HEK293 (cell line): ENCODE measurements around the gene MMD.

ENCODE experiments used
- CTCF ChIA-PET: fragments of 350-600 bp; formaldehyde crosslinking; extraction: SDS; loops from one replicate; lab custom pipeline; 2021; ENCODE audit warnings: antibody characterized with exemption; lab: Yijun Ruan, JAX
- POLR2A ChIA-PET: fragments of 300-600 bp; formaldehyde crosslinking; extraction: SDS; loops from one replicate; lab custom pipeline; 2020; ENCODE audit warnings: antibody characterized with exemption, inconsistent platforms; lab: Yijun Ruan, JAX
- H3K27ac ChIP-seq: fragments of 200-500 bp; sonication (Bioruptor generic); 2 replicates; pipeline ENCODE4 v1.5.1; 2014; ENCODE audit warnings: low read depth, low read length, control low read depth, inconsistent platforms; ENCODE audit errors: extremely low read depth
- H3K36me3 ChIP-seq, 2 experiments: fragments of 200-500 bp in 1 of 2; sonication (Bioruptor generic) in 1 of 2; 1 replicate in 1 of 2; 2 replicates in 1 of 2; pipeline ENCODE4 v1.5.1; 2014 to 2017; ENCODE audit warnings: inconsistent platforms in 2 of 2, low read length in 2 of 2; ENCODE audit not compliant: control insufficient read depth in 2 of 2, insufficient read depth in 1 of 2
- H3K4me1 ChIP-seq: fragments of 200-500 bp; sonication (Bioruptor generic); 2 replicates; pipeline ENCODE4 v1.5.1; 2014; ENCODE audit warnings: mild to moderate bottlenecking, low read length, inconsistent platforms; ENCODE audit not compliant: control insufficient read depth, insufficient read depth
- H3K4me3 ChIP-seq: 2 replicates; pipeline ENCODE4 v1.5.1; 2011; ENCODE audit warnings: low read depth, mild to moderate bottlenecking, control low read depth, low read length, moderate library complexity
- H3K9me3 ChIP-seq: fragments of 200-500 bp; sonication (Bioruptor generic); 2 replicates; pipeline ENCODE4 v1.5.1; 2014; ENCODE audit warnings: low read depth, low read length, inconsistent platforms; ENCODE audit not compliant: control insufficient read depth, insufficient read depth
- EGR2 ChIP-seq: fragments of 450-650 bp; formaldehyde crosslinking; IDR thresholded peaks from 2 replicates; pipeline ENCODE4 v1.5.1; 2016; ENCODE audit warnings: low read depth, missing biosample characterization, missing genetic modification characterization
- FEZF1 ChIP-seq: fragments of 450-650 bp; formaldehyde crosslinking; IDR thresholded peaks from 2 replicates; pipeline ENCODE4 v1.5.1; 2016; ENCODE audit warnings: missing biosample characterization, missing genetic modification characterization
- KLF1 ChIP-seq: fragments of 450-650 bp; formaldehyde crosslinking; IDR thresholded peaks from 2 replicates; pipeline ENCODE4 v1.5.1; 2016; ENCODE audit warnings: missing biosample characterization, missing genetic modification characterization
- KLF7 ChIP-seq: fragments of 450-650 bp; formaldehyde crosslinking; IDR thresholded peaks from 2 replicates; pipeline ENCODE4 v1.5.1; 2016; ENCODE audit warnings: missing biosample characterization, missing genetic modification characterization, borderline replicate concordance
- SP3 ChIP-seq: fragments of 450-650 bp; formaldehyde crosslinking; IDR thresholded peaks from 2 replicates; pipeline ENCODE4 v1.5.1; 2016; ENCODE audit warnings: missing biosample characterization, missing genetic modification characterization
- ZBTB8A ChIP-seq: fragments of 450-650 bp; formaldehyde crosslinking; IDR thresholded peaks from 2 replicates; pipeline ENCODE4 v1.5.1; 2016; ENCODE audit warnings: missing biosample characterization, missing genetic modification characterization
- ZNF112 ChIP-seq: fragments of 450-650 bp; formaldehyde crosslinking; IDR thresholded peaks from 2 replicates; pipeline ENCODE4 v1.5.0; 2017; ENCODE audit warnings: missing biosample characterization, missing genetic modification characterization
- ZNF184 ChIP-seq: fragments of 450-650 bp; IDR thresholded peaks from 2 replicates; pipeline ENCODE4 v1.5.1; 2018; ENCODE audit warnings: missing biosample characterization, mild to moderate bottlenecking, missing genetic modification characterization
- ZNF248 ChIP-seq: fragments of 450-650 bp; formaldehyde crosslinking; IDR thresholded peaks from 2 replicates; pipeline ENCODE4 v1.5.1; 2017; ENCODE audit warnings: missing biosample characterization, missing genetic modification characterization
- ZNF274 ChIP-seq, 2 experiments: fragments of 200-500 bp in 1 of 2; fragments of 450-650 bp in 1 of 2; sonication (Bioruptor generic) in 1 of 2; formaldehyde crosslinking in 1 of 2; IDR thresholded peaks; 2 replicates each; pipeline versions ENCODE4 v1.5.1 to v1.6.1; 2014 to 2016; ENCODE audit warnings: borderline replicate concordance in 1 of 2, inconsistent platforms in 1 of 2, low read length in 1 of 2, missing biosample characterization in 1 of 2, missing genetic modification characterization in 1 of 2
- ZNF292 ChIP-seq: fragments of 450-650 bp; formaldehyde crosslinking; IDR thresholded peaks from 2 replicates; pipeline ENCODE4 v1.5.1; 2016; ENCODE audit warnings: low read depth, missing biosample characterization, missing genetic modification characterization, borderline replicate concordance
- ZNF423 ChIP-seq: fragments of 450-650 bp; formaldehyde crosslinking; IDR thresholded peaks from 2 replicates; pipeline ENCODE4 v1.5.1; 2016; ENCODE audit warnings: missing biosample characterization, missing genetic modification characterization
- ZNF426 ChIP-seq: fragments of 450-650 bp; formaldehyde crosslinking; IDR thresholded peaks from 2 replicates; pipeline ENCODE4 v1.5.1; 2017; ENCODE audit warnings: missing biosample characterization, missing genetic modification characterization, mild to moderate bottlenecking, inconsistent platforms, moderate library complexity
- ZNF549 ChIP-seq: fragments of 450-650 bp; IDR thresholded peaks from 2 replicates; pipeline ENCODE4 v1.5.1; 2018; ENCODE audit warnings: missing biosample characterization, missing genetic modification characterization, mild to moderate bottlenecking, inconsistent platforms, moderate library complexity
- ZNF626 ChIP-seq: fragments of 450-650 bp; sonication (Bioruptor Pico); formaldehyde crosslinking; IDR thresholded peaks from 2 replicates; pipeline ENCODE4 v1.5.1; 2018; ENCODE audit warnings: missing biosample characterization, missing genetic modification characterization, inconsistent platforms
- ZNF658 ChIP-seq: fragments of 450-650 bp; formaldehyde crosslinking; IDR thresholded peaks from 2 replicates; pipeline ENCODE4; 2016; ENCODE audit warnings: missing biosample characterization, missing genetic modification characterization
- ZNF747 ChIP-seq: fragments of 450-650 bp; formaldehyde crosslinking; IDR thresholded peaks from 2 replicates; pipeline ENCODE4 v1.5.1; 2016; ENCODE audit warnings: missing biosample characterization, missing genetic modification characterization
- TF ChIP-seq, protein P1 (sequence below): fragments of 450-650 bp; formaldehyde crosslinking; IDR thresholded peaks from 2 replicates; pipeline ENCODE4 v1.5.0; 2017; ENCODE audit warnings: missing biosample characterization, missing genetic modification characterization, borderline replicate concordance
- TF ChIP-seq, protein P2 (sequence below): fragments of 450-650 bp; formaldehyde crosslinking; IDR thresholded peaks from 2 replicates; pipeline ENCODE4 v1.5.1; 2016; ENCODE audit warnings: missing biosample characterization, missing genetic modification characterization, low read depth
- TF ChIP-seq, protein P3 (sequence below): fragments of 450-650 bp; formaldehyde crosslinking; IDR thresholded peaks from 2 replicates; pipeline ENCODE4 v1.5.1; 2016; ENCODE audit warnings: missing biosample characterization, missing genetic modification characterization

Gene MMD

DNA sequence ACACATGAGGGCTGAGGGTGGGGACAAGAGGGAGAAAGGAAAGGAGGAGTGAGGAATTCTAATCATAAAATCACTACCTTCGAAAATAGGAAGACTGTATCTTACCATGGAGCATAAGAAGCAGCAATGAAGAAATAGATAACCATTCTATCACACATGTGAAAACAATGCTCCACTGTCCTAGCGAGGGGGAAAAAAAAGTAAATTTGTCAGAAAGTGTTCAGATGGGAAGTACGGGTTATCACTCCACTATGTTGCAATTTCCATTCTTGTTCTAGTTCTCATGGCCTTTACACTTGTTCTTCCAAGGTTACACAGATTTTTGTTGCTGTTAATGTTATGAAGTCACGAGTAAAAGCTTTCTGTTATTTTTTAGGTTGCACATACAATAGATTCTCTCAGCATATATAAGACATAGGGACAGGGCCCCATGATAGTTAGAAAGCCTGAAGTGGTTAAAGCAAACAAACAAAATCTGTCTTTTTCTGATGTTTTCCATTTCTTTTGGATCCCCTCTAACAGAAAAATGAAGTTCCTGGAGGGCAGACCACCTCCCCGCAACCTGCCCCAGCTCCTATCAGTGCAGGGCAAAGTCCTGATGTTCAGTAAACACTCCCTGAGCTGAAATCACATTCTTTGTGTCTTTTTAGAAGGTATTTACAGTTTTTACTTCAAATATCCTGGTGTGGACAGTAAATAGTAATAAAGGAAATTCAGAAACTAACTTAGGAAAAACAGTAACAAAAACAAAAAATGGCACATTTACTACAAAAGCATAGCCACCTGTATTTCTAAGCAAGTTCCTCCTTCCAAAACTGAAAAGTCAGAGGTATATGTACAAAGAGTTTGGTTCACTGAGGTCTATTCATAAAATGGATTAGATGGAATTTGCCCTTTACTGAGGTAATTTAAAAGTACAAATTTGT is 13.7 kb downstream of the MMD start:
- H3K36me3 ChIP-seq = peaks cover 70 to 88% of the 10 kb centered on the region in 2 experiments
- no peaks in the 10 kb centered on the region for H3K9me3 ChIP-seq
- H3K4me1 ChIP-seq = no peaks in the 10 kb centered on the region
- CTCF ChIA-PET = interaction anchor here (0.6 to 2.9 kb wide), 3 partner anchors 19 to 106 kb away, joined by 3 to 10 read pairs (median 3); no protein-coding TSS in a partner anchor
- TF ChIP-seq ZNF112 (tag by site-specific recombination) = no peak
- no peak for TF ChIP-seq SP3 (tag by site-specific recombination)
- TF ChIP-seq ZBTB8A (tag by site-specific recombination) = no peak
- no peak for TF ChIP-seq ZNF658 (tag by site-specific recombination)
- no peak for TF ChIP-seq ZNF423 (tag by site-specific recombination)
- no peak for TF ChIP-seq KLF7
- TF ChIP-seq, protein P1, sequence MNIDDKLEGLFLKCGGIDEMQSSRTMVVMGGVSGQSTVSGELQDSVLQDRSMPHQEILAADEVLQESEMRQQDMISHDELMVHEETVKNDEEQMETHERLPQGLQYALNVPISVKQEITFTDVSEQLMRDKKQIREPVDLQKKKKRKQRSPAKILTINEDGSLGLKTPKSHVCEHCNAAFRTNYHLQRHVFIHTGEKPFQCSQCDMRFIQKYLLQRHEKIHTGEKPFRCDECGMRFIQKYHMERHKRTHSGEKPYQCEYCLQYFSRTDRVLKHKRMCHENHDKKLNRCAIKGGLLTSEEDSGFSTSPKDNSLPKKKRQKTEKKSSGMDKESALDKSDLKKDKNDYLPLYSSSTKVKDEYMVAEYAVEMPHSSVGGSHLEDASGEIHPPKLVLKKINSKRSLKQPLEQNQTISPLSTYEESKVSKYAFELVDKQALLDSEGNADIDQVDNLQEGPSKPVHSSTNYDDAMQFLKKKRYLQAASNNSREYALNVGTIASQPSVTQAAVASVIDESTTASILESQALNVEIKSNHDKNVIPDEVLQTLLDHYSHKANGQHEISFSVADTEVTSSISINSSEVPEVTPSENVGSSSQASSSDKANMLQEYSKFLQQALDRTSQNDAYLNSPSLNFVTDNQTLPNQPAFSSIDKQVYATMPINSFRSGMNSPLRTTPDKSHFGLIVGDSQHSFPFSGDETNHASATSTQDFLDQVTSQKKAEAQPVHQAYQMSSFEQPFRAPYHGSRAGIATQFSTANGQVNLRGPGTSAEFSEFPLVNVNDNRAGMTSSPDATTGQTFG = no peak
- TF ChIP-seq, protein P2, sequence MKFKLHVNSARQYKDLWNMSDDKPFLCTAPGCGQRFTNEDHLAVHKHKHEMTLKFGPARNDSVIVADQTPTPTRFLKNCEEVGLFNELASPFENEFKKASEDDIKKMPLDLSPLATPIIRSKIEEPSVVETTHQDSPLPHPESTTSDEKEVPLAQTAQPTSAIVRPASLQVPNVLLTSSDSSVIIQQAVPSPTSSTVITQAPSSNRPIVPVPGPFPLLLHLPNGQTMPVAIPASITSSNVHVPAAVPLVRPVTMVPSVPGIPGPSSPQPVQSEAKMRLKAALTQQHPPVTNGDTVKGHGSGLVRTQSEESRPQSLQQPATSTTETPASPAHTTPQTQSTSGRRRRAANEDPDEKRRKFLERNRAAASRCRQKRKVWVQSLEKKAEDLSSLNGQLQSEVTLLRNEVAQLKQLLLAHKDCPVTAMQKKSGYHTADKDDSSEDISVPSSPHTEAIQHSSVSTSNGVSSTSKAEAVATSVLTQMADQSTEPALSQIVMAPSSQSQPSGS (tag by site-specific recombination) = no peak
- TF ChIP-seq ZNF747 (tag by site-specific recombination) = no peak
- no peak for TF ChIP-seq ZNF426 (tag by site-specific recombination)
- TF ChIP-seq EGR2 (tag by site-specific recombination) = no peak
- TF ChIP-seq ZNF549 (tag by site-specific recombination) = no peak
- no peak for TF ChIP-seq FEZF1 (tag by site-specific recombination)
- no peak for TF ChIP-seq ZNF248 (tag by site-specific recombination)
- TF ChIP-seq ZNF274 (IDR thresholded peaks at IDR 0.05; ENCODE audit: low read length) = no peak
- no peak for TF ChIP-seq ZNF274 (tag by site-specific recombination; IDR thresholded peaks at IDR 0.05; ENCODE audit: borderline replicate concordance)
- no peak for TF ChIP-seq KLF1 (tag by site-specific recombination)
- TF ChIP-seq ZNF626 (tag by site-specific recombination) = no peak
- TF ChIP-seq, protein P3, sequence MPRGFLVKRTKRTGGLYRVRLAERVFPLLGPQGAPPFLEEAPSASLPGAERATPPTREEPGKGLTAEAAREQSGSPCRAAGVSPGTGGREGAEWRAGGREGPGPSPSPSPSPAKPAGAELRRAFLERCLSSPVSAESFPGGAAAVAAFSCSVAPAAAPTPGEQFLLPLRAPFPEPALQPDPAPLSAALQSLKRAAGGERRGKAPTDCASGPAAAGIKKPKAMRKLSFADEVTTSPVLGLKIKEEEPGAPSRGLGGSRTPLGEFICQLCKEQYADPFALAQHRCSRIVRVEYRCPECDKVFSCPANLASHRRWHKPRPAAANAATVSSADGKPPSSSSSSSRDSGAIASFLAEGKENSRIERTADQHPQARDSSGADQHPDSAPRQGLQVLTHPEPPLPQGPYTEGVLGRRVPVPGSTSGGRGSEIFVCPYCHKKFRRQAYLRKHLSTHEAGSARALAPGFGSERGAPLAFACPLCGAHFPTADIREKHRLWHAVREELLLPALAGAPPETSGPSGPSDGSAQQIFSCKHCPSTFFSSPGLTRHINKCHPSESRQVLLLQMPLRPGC = no peak
- no peak for TF ChIP-seq ZNF184 (tag by site-specific recombination)
- TF ChIP-seq ZNF292 (tag by site-specific recombination) = no peak
- H3K27ac ChIP-seq = no peak overlapping the region
- H3K4me3 ChIP-seq = no peak overlapping the region
- POLR2A ChIA-PET = no interaction called here
